ENCODE results near the gene TTC34.

TTC34 gene

DNA sequence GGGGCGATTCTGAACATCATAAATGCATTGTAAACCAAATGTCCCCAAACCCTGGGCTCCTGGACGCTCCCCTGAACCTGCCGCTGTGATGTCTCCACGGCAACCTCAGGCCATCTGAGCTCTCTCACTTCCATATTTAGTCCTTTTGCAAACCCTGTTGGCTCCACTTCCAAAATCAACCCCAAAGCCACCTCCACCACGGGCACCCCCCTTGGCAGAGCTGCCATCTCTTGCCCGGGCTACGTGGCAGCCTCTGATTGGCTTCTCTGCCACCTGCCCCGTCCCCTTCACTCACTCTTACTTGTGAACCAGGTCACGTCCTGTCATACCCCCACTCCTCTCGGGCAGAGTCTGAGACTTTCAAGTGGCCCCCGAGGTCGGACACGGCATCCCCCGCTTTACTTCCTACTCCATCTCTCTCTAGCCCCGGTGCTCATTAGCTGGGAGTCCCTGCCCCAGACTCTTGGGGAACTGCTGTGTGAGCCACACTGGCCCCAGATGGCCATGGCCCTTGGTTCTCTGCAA, 199.1 kb downstream of the TTC34 start:
- H3K9ac ChIP-seq (ENCODE audit: low read length) = no peak overlapping the region
- no peaks in the 10 kb centered on the region for H3K4me1 ChIP-seq (ENCODE audit: control insufficient read depth, insufficient read depth, low read length)
- H3K4me3 ChIP-seq (ENCODE audit: low read length) = no peak overlapping the region
- H3K9me3 ChIP-seq (ENCODE audit: control insufficient read depth, low read length) = no peaks in the 10 kb centered on the region
- H3K27me3 ChIP-seq (ENCODE audit: control insufficient read depth, insufficient read depth, low read length) = no peaks in the 10 kb centered on the region
- no peaks in the 10 kb centered on the region for H3K36me3 ChIP-seq (ENCODE audit: control insufficient read depth, insufficient read depth, low read length)

DNA sequence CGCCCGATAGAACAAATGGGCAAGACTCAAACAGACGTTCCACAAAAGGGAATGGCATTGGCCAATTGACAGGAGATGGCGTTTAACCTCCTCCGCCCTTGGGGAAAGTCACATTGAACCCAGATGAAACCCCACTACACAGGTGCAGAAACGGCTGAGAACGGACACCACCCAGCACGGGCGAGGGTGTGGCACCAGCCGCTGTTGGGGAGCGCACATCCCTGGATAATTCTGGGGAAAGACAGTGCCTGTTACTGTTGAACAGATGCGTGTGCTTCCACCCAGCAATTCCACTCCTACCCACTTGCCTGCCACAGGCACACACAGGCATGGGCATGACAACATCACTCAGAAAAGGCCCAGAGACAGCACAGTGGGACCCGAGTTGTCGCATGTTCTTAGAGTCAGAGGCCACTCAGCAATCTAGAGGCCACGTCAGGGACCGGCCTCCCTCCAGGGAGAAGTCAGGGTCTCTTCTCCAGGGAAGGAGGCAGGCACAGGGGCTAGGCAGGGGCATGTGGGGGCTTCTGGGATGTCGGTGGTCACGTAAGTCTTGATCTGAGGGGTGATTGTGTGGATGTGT, 199.7 kb downstream of the TTC34 start:
- H3K27me3 ChIP-seq (ENCODE audit: control insufficient read depth, insufficient read depth, low read length) = no peaks in the 10 kb centered on the region
- H3K36me3 ChIP-seq (ENCODE audit: control insufficient read depth, insufficient read depth, low read length) = no peaks in the 10 kb centered on the region
- H3K4me3 ChIP-seq (ENCODE audit: low read length) = no peak overlapping the region
- H3K4me1 ChIP-seq (ENCODE audit: control insufficient read depth, insufficient read depth, low read length) = no peaks in the 10 kb centered on the region
- no peak overlapping the region for H3K9ac ChIP-seq (ENCODE audit: low read length)
- H3K9me3 ChIP-seq (ENCODE audit: control insufficient read depth, low read length) = no peaks in the 10 kb centered on the region

- no peaks in the 10 kb centered on the region for H3K9me3 ChIP-seq (ENCODE audit: control insufficient read depth, low read length)
- H3K27me3 ChIP-seq (ENCODE audit: control insufficient read depth, insufficient read depth, low read length) = peaks cover 3% of the 10 kb centered on the region
- peaks cover 12% of the 10 kb centered on the region for H3K4me1 ChIP-seq (ENCODE audit: control insufficient read depth, insufficient read depth, low read length)
- no peak overlapping the region for H3K9ac ChIP-seq (ENCODE audit: low read length)
- no peak overlapping the region for H3K4me3 ChIP-seq (ENCODE audit: low read length)
- no peaks in the 10 kb centered on the region for H3K36me3 ChIP-seq (ENCODE audit: control insufficient read depth, insufficient read depth, low read length)
These were observed 203.1 kb downstream of the TTC34 start for GRCh38 chr1:2598329-2598931.

GRCh38 chr1:2597441-2598328, 203.8 kb downstream of the TTC34 start:
- peaks cover 19% of the 10 kb centered on the region for H3K4me1 ChIP-seq (ENCODE audit: control insufficient read depth, insufficient read depth, low read length)
- H3K27me3 ChIP-seq (ENCODE audit: control insufficient read depth, insufficient read depth, low read length) = peaks cover 4% of the 10 kb centered on the region
- no peak overlapping the region for H3K9ac ChIP-seq (ENCODE audit: low read length)
- H3K36me3 ChIP-seq (ENCODE audit: control insufficient read depth, insufficient read depth, low read length) = no peaks in the 10 kb centered on the region
- H3K9me3 ChIP-seq (ENCODE audit: control insufficient read depth, low read length) = no peaks in the 10 kb centered on the region
- H3K4me3 ChIP-seq (ENCODE audit: low read length) = no peak overlapping the region

DNA sequence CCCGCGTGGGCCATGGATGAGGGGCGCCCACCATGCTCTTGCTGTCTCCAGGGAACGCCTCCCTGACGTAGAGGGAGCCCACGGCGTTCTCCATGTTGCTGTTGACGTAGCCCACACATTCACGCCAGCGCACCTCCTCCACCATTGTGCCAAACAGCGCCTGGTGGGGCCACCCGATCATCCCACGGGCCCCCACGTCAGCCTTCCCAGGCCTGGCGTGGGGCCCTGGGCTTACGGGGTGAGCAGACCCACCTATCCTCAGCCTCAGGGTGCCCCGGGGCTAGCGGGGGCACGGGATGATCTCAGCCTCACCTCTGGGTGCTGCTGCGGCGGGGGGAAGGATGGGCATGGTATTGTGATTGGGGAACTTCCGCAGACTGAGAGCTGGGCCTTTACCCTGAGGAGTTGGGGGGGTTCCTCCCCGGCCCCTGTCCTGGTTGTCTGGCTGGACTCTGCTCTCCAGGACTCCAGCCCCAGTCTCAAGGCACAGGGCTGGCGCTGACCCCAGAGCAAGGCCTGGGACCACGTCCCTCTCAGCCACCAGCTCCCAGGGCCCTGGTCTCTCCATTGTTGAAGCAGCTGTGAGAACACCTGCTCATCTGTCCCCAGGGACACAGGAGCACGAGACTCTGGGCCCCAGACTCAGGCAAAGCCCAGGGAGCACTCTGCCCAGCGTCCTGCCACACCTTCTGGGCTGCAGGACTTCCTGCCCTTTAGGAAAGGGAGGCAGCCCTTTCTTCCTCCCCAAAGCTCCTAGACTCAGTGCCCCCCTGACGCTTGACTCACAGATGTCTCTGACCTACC, 204.8 kb downstream of the TTC34 start:
- Histone ChIP-seq H3K9ac (ENCODE audit: low read length) (no peak overlapping the region), H3K4me3 (ENCODE audit: low read length) (no peak overlapping the region), H3K9me3 (ENCODE audit: control insufficient read depth, low read length) (no peaks in the 10 kb centered on the region), H3K4me1 (ENCODE audit: control insufficient read depth, insufficient read depth, low read length) (peaks cover 25% of the 10 kb centered on the region), H3K36me3 (ENCODE audit: control insufficient read depth, insufficient read depth, low read length) (no peaks in the 10 kb centered on the region), H3K27me3 (ENCODE audit: control insufficient read depth, insufficient read depth, low read length) (peaks cover 4% of the 10 kb centered on the region)

DNA sequence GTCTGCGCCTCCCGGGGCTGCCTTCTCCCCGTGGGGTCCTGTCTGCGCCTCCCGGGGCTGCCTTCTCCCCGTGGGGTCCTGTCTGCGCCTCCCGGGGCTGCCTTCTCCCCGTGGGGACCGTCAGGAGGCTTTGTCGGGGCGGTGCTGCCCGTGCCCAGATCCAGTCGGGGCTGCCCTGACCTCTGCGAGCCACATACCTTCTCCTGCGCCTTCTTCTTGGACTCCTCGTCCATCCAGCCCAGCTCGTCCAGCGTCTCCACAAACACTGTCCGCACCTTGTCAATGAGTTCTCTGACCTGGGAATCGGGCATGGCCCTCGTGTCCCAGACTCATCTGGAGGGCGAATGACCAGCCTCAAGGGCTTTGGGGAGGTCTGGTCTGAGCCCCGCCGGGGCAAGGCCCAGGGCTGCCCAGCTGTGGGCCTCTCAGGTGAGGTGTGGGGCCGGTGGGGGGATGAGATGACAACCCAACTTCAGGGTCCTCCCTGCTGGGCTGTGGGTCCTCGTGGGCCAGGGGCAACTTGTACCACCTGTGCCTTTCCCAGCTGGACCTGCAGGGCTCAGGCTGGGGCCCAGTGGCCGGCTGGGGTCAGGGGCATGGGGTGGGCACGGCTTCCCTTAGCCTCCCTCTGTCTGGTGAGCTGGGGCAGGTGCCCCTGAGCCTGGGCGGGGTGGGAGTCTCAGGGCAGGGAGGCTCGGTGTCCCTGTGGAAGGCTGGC, 205.5 kb downstream of the TTC34 start:
- H3K36me3 ChIP-seq (ENCODE audit: control insufficient read depth, insufficient read depth, low read length) = no peaks in the 10 kb centered on the region
- H3K27me3 ChIP-seq (ENCODE audit: control insufficient read depth, insufficient read depth, low read length) = peaks cover 4% of the 10 kb centered on the region
- H3K9me3 ChIP-seq (ENCODE audit: control insufficient read depth, low read length) = no peaks in the 10 kb centered on the region
- no peak overlapping the region for H3K9ac ChIP-seq (ENCODE audit: low read length)
- no peak overlapping the region for H3K4me3 ChIP-seq (ENCODE audit: low read length)
- peaks cover 28% of the 10 kb centered on the region for H3K4me1 ChIP-seq (ENCODE audit: control insufficient read depth, insufficient read depth, low read length)

- H3K27me3 ChIP-seq (ENCODE audit: control insufficient read depth, insufficient read depth, low read length) = peaks cover 4% of the 10 kb centered on the region
- H3K4me1 ChIP-seq (ENCODE audit: control insufficient read depth, insufficient read depth, low read length) = peaks cover 28% of the 10 kb centered on the region
- H3K36me3 ChIP-seq (ENCODE audit: control insufficient read depth, insufficient read depth, low read length) = no peaks in the 10 kb centered on the region
- H3K9ac ChIP-seq (ENCODE audit: low read length) = no peak overlapping the region
- no peak overlapping the region for H3K4me3 ChIP-seq (ENCODE audit: low read length)
- no peaks in the 10 kb centered on the region for H3K9me3 ChIP-seq (ENCODE audit: control insufficient read depth, low read length)
These were observed 206.2 kb downstream of the TTC34 start for GRCh38 chr1:2595261-2595811.

GRCh38 chr1:2594641-2595131, 206.8 kb downstream of the TTC34 start:
- H3K4me1 ChIP-seq (ENCODE audit: control insufficient read depth, insufficient read depth, low read length) = peaks cover 28% of the 10 kb centered on the region
- H3K4me3 ChIP-seq (ENCODE audit: low read length) = no peak overlapping the region
- H3K9ac ChIP-seq (ENCODE audit: low read length) = peak overlapping the region; percentile 65
- H3K36me3 ChIP-seq (ENCODE audit: control insufficient read depth, insufficient read depth, low read length) = no peaks in the 10 kb centered on the region
- no peaks in the 10 kb centered on the region for H3K9me3 ChIP-seq (ENCODE audit: control insufficient read depth, low read length)
- peaks cover 4% of the 10 kb centered on the region for H3K27me3 ChIP-seq (ENCODE audit: control insufficient read depth, insufficient read depth, low read length)

DNA sequence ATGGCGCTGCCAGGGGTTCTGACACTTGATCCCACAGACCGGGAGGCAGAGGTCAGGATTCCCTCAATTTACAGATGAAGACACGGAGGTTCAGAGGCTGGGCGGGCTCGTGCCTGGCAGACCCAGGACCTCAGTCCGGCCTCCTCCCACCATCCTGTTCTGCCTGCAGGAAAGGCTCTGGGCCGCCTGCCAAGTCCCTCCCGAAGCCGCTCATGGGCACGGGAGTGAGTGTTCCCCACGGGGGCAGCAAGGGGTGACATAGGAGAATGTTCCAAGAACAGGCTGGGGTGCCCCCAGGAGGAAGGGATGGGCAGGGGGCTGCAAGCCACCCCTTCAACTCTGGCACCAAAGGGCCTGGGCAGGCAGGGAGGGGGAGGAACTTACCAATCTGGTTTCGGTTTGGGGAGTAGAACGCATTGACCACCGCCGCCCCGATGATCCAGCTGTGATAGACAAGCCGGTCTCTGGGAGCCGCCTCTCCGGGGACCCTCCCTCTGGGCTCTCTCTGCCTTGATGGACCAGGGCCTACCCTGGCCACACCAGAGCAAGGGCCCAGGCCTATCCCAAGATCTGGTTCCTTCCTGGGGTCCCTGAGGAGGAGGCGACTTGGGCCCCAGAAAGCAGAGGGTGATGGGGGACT, 207.4 kb downstream of the TTC34 start:
- H3K9ac ChIP-seq (ENCODE audit: low read length) = peak overlapping the region; percentile 65
- H3K4me1 ChIP-seq (ENCODE audit: control insufficient read depth, insufficient read depth, low read length) = peaks cover 28% of the 10 kb centered on the region
- H3K36me3 ChIP-seq (ENCODE audit: control insufficient read depth, insufficient read depth, low read length) = no peaks in the 10 kb centered on the region
- H3K9me3 ChIP-seq (ENCODE audit: control insufficient read depth, low read length) = no peaks in the 10 kb centered on the region
- H3K27me3 ChIP-seq (ENCODE audit: control insufficient read depth, insufficient read depth, low read length) = peaks cover 4% of the 10 kb centered on the region
- peak overlapping the region; percentile 36 for H3K4me3 ChIP-seq (ENCODE audit: low read length)

DNA sequence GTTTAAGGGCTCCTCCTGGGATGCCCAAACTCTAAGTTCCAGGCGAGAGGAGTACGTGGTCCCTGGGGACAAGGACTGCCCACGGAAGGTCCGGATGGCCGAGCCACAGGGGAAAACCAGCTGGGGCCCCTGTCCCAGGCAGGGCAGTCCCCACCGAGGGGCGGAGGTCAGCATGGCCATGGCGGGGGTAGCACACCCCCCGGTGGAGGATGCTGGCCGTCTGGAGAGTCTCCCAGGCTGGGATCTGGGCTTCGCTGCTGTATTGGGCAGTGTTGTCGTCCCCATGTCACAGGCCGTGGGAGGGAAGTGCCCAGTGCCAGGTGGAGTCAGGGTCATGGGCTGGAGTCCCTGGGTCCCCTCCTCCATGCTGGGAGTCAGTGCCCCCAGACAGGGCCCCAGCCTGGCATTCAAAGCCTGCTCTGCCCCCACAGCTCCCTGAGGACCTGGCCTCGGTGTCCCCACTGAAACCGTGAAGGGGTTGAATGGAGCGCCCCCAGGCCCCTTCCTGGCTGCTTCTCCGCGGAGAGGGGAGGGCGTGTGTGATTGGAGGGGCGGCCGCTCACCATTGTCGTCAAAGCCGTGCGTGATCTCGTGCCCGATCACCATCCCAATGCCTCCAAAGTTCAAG, 208.1 kb downstream of the TTC34 start:
- H3K36me3 ChIP-seq (ENCODE audit: control insufficient read depth, insufficient read depth, low read length) = no peaks in the 10 kb centered on the region
- peak overlapping the region; percentile 63 for H3K4me3 ChIP-seq (ENCODE audit: low read length)

More for the DNA sequence above, 208.1 kb downstream of the TTC34 start:
- Histone ChIP-seq H3K27me3 (ENCODE audit: control insufficient read depth, insufficient read depth, low read length) (peaks cover 4% of the 10 kb centered on the region), H3K9me3 (ENCODE audit: control insufficient read depth, low read length) (no peaks in the 10 kb centered on the region), H3K4me1 (ENCODE audit: control insufficient read depth, insufficient read depth, low read length) (peaks cover 31% of the 10 kb centered on the region), H3K9ac (ENCODE audit: low read length) (peak overlapping the region; percentile 65)
